Hippocampal formation (tissue), 2 donors: ENCODE data around the gene BACH1.
"Not testable (repeated sequence)": the region's sequence is repeated elsewhere in the genome, so short reads cannot be mapped to it uniquely, and the experiment has no call there.

ENCODE experiments used
- DNase-seq, 2 donors: peaks; one replicate each; lab custom pipeline; 2025; lab: John Stamatoyannopoulos, UW

Gene BACH1

GRCh38 chr21:29346771-29347170, 48.0 kb downstream of the BACH1 start:
- no peak for DNase-seq

- no peak for DNase-seq
Measured at GRCh38 chr21:29347274-29347681, 48.6 kb downstream of the BACH1 start.

GRCh38 chr21:29349702-29350101, 51.0 kb downstream of the BACH1 start:
- no peak for DNase-seq

GRCh38 chr21:29350246-29350779, 51.6 kb downstream of the BACH1 start:
- DNase-seq, result no peak

GRCh38 chr21:29351691-29352090, 53.0 kb downstream of the BACH1 start:
- no peak for DNase-seq

GRCh38 chr21:29355043-29355710, 56.5 kb downstream of the BACH1 start:
- not testable (repeated sequence) for DNase-seq

GRCh38 chr21:29356291-29356690, 57.6 kb downstream of the BACH1 start:
- DNase-seq, result not testable (repeated sequence)

GRCh38 chr21:29356810-29357209, 58.1 kb downstream of the BACH1 start:
- not testable (repeated sequence) for DNase-seq

- no peak for DNase-seq
Measured at GRCh38 chr21:29359718-29360117, 61.0 kb downstream of the BACH1 start.

GRCh38 chr21:29360799-29361765, 62.4 kb downstream of the BACH1 start:
- peak; percentile 15 to 37 for DNase-seq

- no peak for DNase-seq
Measured at GRCh38 chr21:29362758-29363157, 64.0 kb downstream of the BACH1 start.

- DNase-seq, result peak in 1 of 2 donors; percentile 54
Measured at GRCh38 chr21:29365661-29366265, 67.0 kb downstream of the BACH1 start.

GRCh38 chr21:29366532-29366931, 67.8 kb downstream of the BACH1 start:
- DNase-seq, result no peak

GRCh38 chr21:29367335-29367734, 68.6 kb downstream of the BACH1 start:
- DNase-seq, result no peak

- DNase-seq, result no peak
Measured at GRCh38 chr21:29368906-29369305, 70.2 kb downstream of the BACH1 start.

- DNase-seq, result no peak
Measured at GRCh38 chr21:29371464-29371863, 72.7 kb downstream of the BACH1 start.

GRCh38 chr21:29372063-29372802, 73.5 kb downstream of the BACH1 start:
- peak; percentile 18 to 79 for DNase-seq

GRCh38 chr21:29374481-29374880, 75.8 kb downstream of the BACH1 start:
- DNase-seq, result no peak

- DNase-seq, result no peak
Measured at GRCh38 chr21:29376556-29376955, 77.8 kb downstream of the BACH1 start.

GRCh38 chr21:29377266-29377665, 78.5 kb downstream of the BACH1 start:
- no peak for DNase-seq

GRCh38 chr21:29378832-29379231, 80.1 kb downstream of the BACH1 start:
- no peak for DNase-seq
